Thyroid gland (tissue), 4 donors: ENCODE results near the gene ARSJ. TPM values are rescaled to one million over a fixed set of nuclear protein-coding genes. Genes with fewer than 3 reads are reported as not detected.

Experiments
- DNase-seq, 2 donors: peaks; one replicate each; pipeline ENCODE4 v3.0.0-alpha.2; 2019
- H3K27ac ChIP-seq, 3 donors: fragments of 200-600 bp; sonication (generic); 1 replicate in 2 of 3; 2 replicates in 1 of 3; pipeline ENCODE4 v1.5.1; 2016 to 2019; ENCODE audit warnings: mild to moderate bottlenecking in 1 of 3, moderate library complexity in 1 of 3
- H3K27me3 ChIP-seq: fragments of 200-600 bp; sonication (generic); one replicate; pipeline ENCODE4 v1.5.1; 2019
- H3K36me3 ChIP-seq, 2 donors: fragments of 200-600 bp; sonication (generic); one replicate each; pipeline ENCODE4 v1.5.1; 2016 to 2019
- H3K4me1 ChIP-seq, 2 donors: fragments of 200-600 bp; sonication (generic); one replicate each; pipeline ENCODE4 v1.5.1; 2017 to 2019
- H3K4me3 ChIP-seq, 3 donors: fragments of 200-600 bp; sonication (generic); replicated peaks in 1 of 3; 1 replicate in 2 of 3; 2 replicates in 1 of 3; pipeline ENCODE4 v1.5.1; 2016; ENCODE audit warnings: mild to moderate bottlenecking in 1 of 3
- H3K9me3 ChIP-seq: fragments of 200-600 bp; sonication (generic); one replicate; pipeline ENCODE4 v1.5.1; 2017
- CTCF ChIP-seq, 6 experiments: fragments of 200-600 bp in 3 of 6; fragments of 450-650 bp in 3 of 6; sonication (generic) in 3 of 6; IDR thresholded peaks; one replicate each; pipeline ENCODE4 v1.5.1; 2016 to 2019; ENCODE audit warnings: antibody characterized with exemption in 6 of 6, mild to moderate bottlenecking in 2 of 6, inconsistent platforms in 1 of 6, moderate library complexity in 1 of 6
- POLR2A ChIP-seq, 2 donors: fragments of 450-650 bp; IDR thresholded peaks; one replicate each; pipeline ENCODE4 v1.6.1; 2017; ENCODE audit warnings: antibody characterized with exemption in 2 of 2, mild to moderate bottlenecking in 2 of 2, moderate library complexity in 1 of 2
- WGBS, 2 donors: methylation state at CpG; one replicate each; pipeline ENCODE4 v1.1.5; 2017; 5-methylcytosine and 5-hydroxymethylcytosine counted together
- intact Hi-C: fragments of 100-400 bp; cut with DNase I; formaldehyde crosslinking; loops from one replicate; pipeline ENCODE4 v1.15.1; 2023
- total RNA-seq, 4 donors: library from RNA; depleted of rRNA; stranded (reverse); fragments of >200 nt; gene quantifications; one replicate each; pipeline ENCODE4 v1.2.3, GENCODE V29; 2016

ARSJ gene
- total RNA-seq, 4 donors from 2014 or later, result 1.6 to 3.4 (median 2.7) TPM

GRCh38 chr4:113967687-113968086 is 11.8 kb downstream of the ARSJ start:
- Histone ChIP-seq H3K36me3 (no peaks in the 10 kb centered on the region), H3K27ac (no peak overlapping the region), H3K27me3 (no peaks in the 10 kb centered on the region), H3K9me3 (no peaks in the 10 kb centered on the region), H3K4me1 (no peaks in the 10 kb centered on the region), H3K4me3 (no peak overlapping the region)
- no peak for DNase-seq
- intact Hi-C loops, result no loop called here
- TF ChIP-seq POLR2A (IDR thresholded peaks at IDR 0.05), result no peak
- TF ChIP-seq CTCF (IDR thresholded peaks at IDR 0.05), result no peak

DNA sequence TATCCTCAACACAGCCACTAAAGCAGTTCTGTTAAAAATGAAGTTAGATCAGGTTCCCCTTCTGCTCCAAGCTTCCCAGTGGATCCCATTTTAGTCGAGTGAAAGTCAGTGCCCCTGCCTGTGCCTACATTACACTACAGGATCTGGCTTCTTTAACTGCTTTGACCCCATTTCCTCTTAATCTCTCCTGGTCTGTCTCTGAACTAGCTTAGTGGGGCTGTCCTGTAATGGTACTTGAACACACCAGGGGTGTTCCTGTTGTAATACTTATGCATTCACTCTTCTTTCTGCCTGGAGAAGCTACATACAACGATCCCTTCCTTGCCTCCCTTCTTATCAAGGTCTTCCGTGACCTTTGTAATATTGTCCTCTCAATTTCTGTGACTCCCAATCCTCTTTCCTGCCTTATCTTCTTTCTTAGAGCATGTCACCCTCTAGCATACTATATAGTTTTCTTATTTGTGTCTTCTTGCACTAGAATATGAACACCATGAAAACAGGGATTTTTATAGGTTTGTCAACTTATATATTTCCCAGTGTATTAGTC is 16.7 kb downstream of the ARSJ start:
- TF ChIP-seq POLR2A (IDR thresholded peaks at IDR 0.05), result no peak
- intact Hi-C loops, result no loop called here
- Histone ChIP-seq H3K27ac (no peak overlapping the region), H3K27me3 (no peaks in the 10 kb centered on the region), H3K4me1 (no peaks in the 10 kb centered on the region), H3K36me3 (no peaks in the 10 kb centered on the region), H3K4me3 (no peak overlapping the region), H3K9me3 (no peaks in the 10 kb centered on the region)
- WGBS, 2 donors, result 81 to 82% methylated on average over 3 of the region's 3 CpGs
- DNase-seq, result no peak

DNA sequence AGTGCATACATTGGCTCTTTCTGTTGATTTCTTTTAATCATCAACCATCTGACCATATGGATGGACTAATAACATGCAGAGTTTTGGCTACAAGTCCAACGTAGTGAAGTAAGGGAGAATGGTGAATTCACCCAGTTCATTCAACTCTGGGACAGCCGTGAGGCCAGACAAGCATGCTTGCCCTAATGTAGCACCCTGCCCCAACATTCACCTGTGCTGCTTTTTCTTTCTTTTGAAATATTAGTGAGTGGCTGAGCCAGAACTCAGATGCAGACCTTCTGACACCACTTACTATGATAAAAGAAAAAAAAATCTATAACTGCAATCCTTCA is 17.5 kb downstream of the ARSJ start:
- no peak overlapping the region for H3K27ac ChIP-seq
- no peaks in the 10 kb centered on the region for H3K4me1 ChIP-seq

DNA sequence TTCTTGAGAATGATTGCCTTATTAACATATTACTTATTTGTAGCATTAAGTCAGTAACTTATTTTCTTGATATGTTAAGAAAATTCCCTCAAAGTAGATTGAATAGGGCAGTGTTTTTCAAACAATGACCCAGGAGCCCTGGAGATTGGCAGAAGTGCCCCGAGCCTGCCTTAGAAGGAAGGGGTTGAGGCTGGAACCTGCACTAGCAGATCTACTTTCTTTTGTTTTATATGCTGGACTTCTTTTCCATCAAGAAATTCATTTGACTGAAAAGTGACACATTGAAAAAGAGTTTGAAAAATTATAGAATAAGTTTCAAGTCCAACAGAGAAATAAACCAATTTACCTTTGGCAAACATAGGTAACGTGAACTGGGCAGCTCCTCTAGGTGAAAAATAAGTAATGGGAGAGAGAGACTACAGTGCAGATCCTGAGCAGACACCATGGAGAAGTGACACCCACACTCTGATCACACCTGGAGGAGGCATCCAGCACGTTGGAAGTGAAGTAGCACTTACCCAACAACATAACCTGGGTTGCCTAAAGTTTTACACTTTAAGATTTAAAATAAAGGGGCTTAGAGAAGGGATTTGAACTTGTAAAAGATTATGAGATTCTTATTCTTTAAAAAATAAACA is 18.6 kb downstream of the ARSJ start:
- no peak overlapping the region for H3K4me3 ChIP-seq
- H3K27me3 ChIP-seq, result no peaks in the 10 kb centered on the region
- H3K9me3 ChIP-seq, result no peaks in the 10 kb centered on the region
- no peak overlapping the region for H3K27ac ChIP-seq
- intact Hi-C loops, result no loop called here
- WGBS, 2 donors, result 69 to 75% methylated on average over 3 of the region's 3 CpGs
- H3K36me3 ChIP-seq, result no peaks in the 10 kb centered on the region
- no peak for DNase-seq
- H3K4me1 ChIP-seq, result no peaks in the 10 kb centered on the region
- TF ChIP-seq CTCF (IDR thresholded peaks at IDR 0.05), result no peak
- TF ChIP-seq POLR2A (IDR thresholded peaks at IDR 0.05), result no peak

More for the DNA sequence above, 17.5 kb downstream of the ARSJ start:
- Histone ChIP-seq H3K9me3 (no peaks in the 10 kb centered on the region), H3K27me3 (no peaks in the 10 kb centered on the region), H3K36me3 (no peaks in the 10 kb centered on the region), H3K4me3 (no peak overlapping the region)
- DNase-seq, result no peak
- intact Hi-C loops, result no loop called here
- WGBS, 2 donors, result 80% methylated on average over 2 of the region's 2 CpGs
- no peak for TF ChIP-seq POLR2A (IDR thresholded peaks at IDR 0.05)

- Histone ChIP-seq H3K36me3 (no peaks in the 10 kb centered on the region), H3K27me3 (no peaks in the 10 kb centered on the region), H3K4me1 (no peaks in the 10 kb centered on the region), H3K4me3 (no peak overlapping the region), H3K27ac (no peak overlapping the region), H3K9me3 (no peaks in the 10 kb centered on the region)
- TF ChIP-seq CTCF (IDR thresholded peaks at IDR 0.05), result no peak
- no peak for TF ChIP-seq POLR2A (IDR thresholded peaks at IDR 0.05)
- no peak for DNase-seq
- intact Hi-C loops, result no loop called here
Observed at GRCh38 chr4:113959539-113959937, 19.9 kb downstream of the ARSJ start.

DNA sequence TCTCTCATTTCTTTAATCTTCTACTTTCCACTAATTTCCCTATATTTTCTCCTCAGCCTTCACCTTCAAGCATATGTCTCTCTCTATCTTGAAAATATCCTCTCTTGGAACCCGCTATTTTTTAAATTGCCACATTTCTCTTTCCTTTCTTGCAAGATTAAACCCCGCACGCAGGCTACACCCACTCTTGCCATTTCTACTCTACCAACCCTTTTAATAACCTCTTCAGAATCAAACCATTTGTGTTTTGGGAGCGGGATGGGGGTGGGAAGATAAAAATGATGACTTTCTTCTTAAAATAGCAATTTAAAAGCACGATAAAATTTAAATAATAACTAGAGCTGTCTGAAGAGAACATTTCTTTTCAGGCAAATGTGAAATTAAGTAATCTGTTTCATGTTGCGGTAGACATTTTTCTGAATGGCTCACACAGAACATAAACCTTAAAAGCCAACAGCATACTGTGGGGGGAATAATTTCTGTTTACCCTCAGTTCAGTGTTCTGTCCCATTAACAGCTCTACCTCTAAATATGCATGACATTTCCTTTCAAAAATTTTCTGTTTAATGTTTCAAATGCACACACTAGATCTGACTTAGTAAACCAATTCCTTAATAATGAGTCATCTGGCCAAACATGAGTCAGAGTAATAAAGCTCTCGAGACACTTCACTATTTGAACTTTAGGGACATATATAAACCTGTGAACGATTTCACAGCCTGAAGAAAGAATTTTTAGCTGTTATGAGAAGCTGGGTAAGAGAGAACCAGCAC is 20.5 kb downstream of the ARSJ start:
- no peak for DNase-seq
- WGBS, 2 donors, result 70 to 74% methylated on average over 8 of the region's 8 CpGs
- no peak overlapping the region for H3K4me3 ChIP-seq

More for the DNA sequence above, 20.5 kb downstream of the ARSJ start:
- H3K27me3 ChIP-seq, result no peaks in the 10 kb centered on the region
- H3K27ac ChIP-seq, result no peak overlapping the region
- no peaks in the 10 kb centered on the region for H3K36me3 ChIP-seq
- no peaks in the 10 kb centered on the region for H3K9me3 ChIP-seq
- TF ChIP-seq POLR2A (IDR thresholded peaks at IDR 0.05) (no peak), CTCF (IDR thresholded peaks at IDR 0.05) (no peak)
- no peaks in the 10 kb centered on the region for H3K4me1 ChIP-seq
- intact Hi-C loops, result no loop called here
